ENCODE data around the gene NEB. TPM values are rescaled to one million over a fixed set of nuclear protein-coding genes. Genes with fewer than 3 reads are reported as not detected.

Gene NEB
- polyA plus RNA-seq, 3 donors = 2.7 TPM; not detected in 2

- TF ChIP-seq CTCF (IDR thresholded peaks at IDR 0.05) = no peak
- intact Hi-C loops (cut with micrococcal nuclease) = no loop called here
- Mint-ChIP-seq H3K9me3 (no peaks in the 10 kb centered on the region), H3K36me3 (no peaks in the 10 kb centered on the region), H3K4me1 (no peaks in the 10 kb centered on the region), H3K27me3 (ENCODE audit: low read depth in 3 of 3) (no peaks in the 10 kb centered on the region), H3K4me3 (no peak overlapping the region), H3K27ac (no peak overlapping the region)
- Histone ChIP-seq H3K79me2 (ENCODE audit: insufficient read depth, low read length) (no peaks in the 10 kb centered on the region), H4K20me1 (ENCODE audit: insufficient read depth, low read length) (no peaks in the 10 kb centered on the region), H3K4me2 (replicated peaks; ENCODE audit: extremely low read depth, low read length, poor library complexity, severe bottlenecking) (no peak overlapping the region), H3K9me3 (replicated peaks in 1 of 2; ENCODE audit: control insufficient read depth in 1 of 2, insufficient read depth in 1 of 2, low read length in 2 of 2) (no peaks in the 10 kb centered on the region), H3K9ac (ENCODE audit: insufficient read depth, low read length, poor library complexity, severe bottlenecking) (no peak overlapping the region), H3K4me1 (ENCODE audit: control insufficient read depth in 1 of 2, insufficient read depth in 2 of 2, low read length in 2 of 2) (no peaks in the 10 kb centered on the region), H3K36me3 (replicated peaks in 1 of 2; ENCODE audit: control insufficient read depth in 1 of 2, insufficient read depth in 2 of 2, low read length in 2 of 2) (no peaks in the 10 kb centered on the region), H2AFZ (ENCODE audit: insufficient read depth, low read depth, low read length, poor library complexity, severe bottlenecking) (no peak overlapping the region), H3K4me3 (replicated peaks in 1 of 3; ENCODE audit: low read depth in 2 of 3, low read length in 3 of 3) (no peak overlapping the region), H3K27ac (ENCODE audit: low read depth in 1 of 2, low read length in 2 of 2) (no peak overlapping the region), H3K27me3 (ENCODE audit: control insufficient read depth in 2 of 2, insufficient read depth in 2 of 2, low read length in 2 of 2) (no peaks in the 10 kb centered on the region)
- no CpG with 5 or more reads among the region's 7 CpGs for WGBS (ENCODE audit: insufficient coverage)
- no peak for DNase-seq
Measured at GRCh38 chr2:151568501-151568900, 165.8 kb downstream of the NEB start.

GRCh38 chr2:151567006-151567405 lies 167.3 kb downstream of the NEB start:
- H3K27ac ChIP-seq (ENCODE audit: low read depth in 1 of 2, low read length in 2 of 2) = no peak overlapping the region
- Mint-ChIP-seq H3K36me3 (no peaks in the 10 kb centered on the region), H3K27me3 (ENCODE audit: low read depth in 3 of 3) (peaks cover 0 to 1% (median 0%) of the 10 kb centered on the region in 3 donors), H3K9me3 (no peaks in the 10 kb centered on the region), H3K4me3 (no peak overlapping the region), H3K27ac (no peak overlapping the region), H3K4me1 (no peaks in the 10 kb centered on the region)
- H2AFZ ChIP-seq (ENCODE audit: insufficient read depth, low read depth, low read length, poor library complexity, severe bottlenecking) = no peak overlapping the region
- no peaks in the 10 kb centered on the region for H3K79me2 ChIP-seq (ENCODE audit: insufficient read depth, low read length)
- H3K27me3 ChIP-seq (ENCODE audit: control insufficient read depth in 2 of 2, insufficient read depth in 2 of 2, low read length in 2 of 2) = no peaks in the 10 kb centered on the region
- no peaks in the 10 kb centered on the region for H3K4me1 ChIP-seq (ENCODE audit: control insufficient read depth in 1 of 2, insufficient read depth in 2 of 2, low read length in 2 of 2)
- no peaks in the 10 kb centered on the region for H4K20me1 ChIP-seq (ENCODE audit: insufficient read depth, low read length)
- H3K9ac ChIP-seq (ENCODE audit: insufficient read depth, low read length, poor library complexity, severe bottlenecking) = no peak overlapping the region
- DNase-seq = no peak
- H3K9me3 ChIP-seq (replicated peaks in 1 of 2; ENCODE audit: control insufficient read depth in 1 of 2, insufficient read depth in 1 of 2, low read length in 2 of 2) = no peaks in the 10 kb centered on the region
- intact Hi-C loops (cut with micrococcal nuclease) = no loop called here
- no peaks in the 10 kb centered on the region for H3K36me3 ChIP-seq (replicated peaks in 1 of 2; ENCODE audit: control insufficient read depth in 1 of 2, insufficient read depth in 2 of 2, low read length in 2 of 2)
- no peak for TF ChIP-seq CTCF (IDR thresholded peaks at IDR 0.05)
- no CpG with 5 or more reads among the region's 5 CpGs for WGBS (ENCODE audit: insufficient coverage)
- no peak overlapping the region for H3K4me3 ChIP-seq (replicated peaks in 1 of 3; ENCODE audit: low read depth in 2 of 3, low read length in 3 of 3)
- no peak overlapping the region for H3K4me2 ChIP-seq (replicated peaks; ENCODE audit: extremely low read depth, low read length, poor library complexity, severe bottlenecking)
